ENCODE measurements around the gene SIK2.

DNA sequence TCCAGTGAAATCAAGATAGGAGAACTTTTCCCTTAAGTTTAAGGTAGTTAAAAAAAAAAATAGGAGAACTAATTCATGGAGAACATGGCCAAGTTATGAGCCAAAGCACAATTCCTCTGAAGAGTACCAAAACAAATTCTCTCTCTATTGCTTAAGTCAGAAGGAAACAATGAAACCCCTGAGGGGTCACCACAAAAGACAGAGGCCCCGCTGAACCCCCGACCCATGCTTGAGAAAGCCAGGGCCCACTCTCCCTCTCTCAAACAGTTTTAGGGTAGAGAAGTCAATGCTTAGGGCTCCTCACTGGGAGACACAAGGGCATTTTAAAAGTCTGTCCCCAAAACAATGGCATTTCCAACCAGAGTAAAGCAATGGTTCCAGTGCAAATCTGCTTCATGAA is 137.1 kb downstream of the SIK2 start:
- TF ChIP-seq POLR2AphosphoS5 (IDR thresholded peaks at IDR 0.05; ENCODE audit: low read depth, low read length) = no peak
- TF ChIP-seq, protein P1, sequence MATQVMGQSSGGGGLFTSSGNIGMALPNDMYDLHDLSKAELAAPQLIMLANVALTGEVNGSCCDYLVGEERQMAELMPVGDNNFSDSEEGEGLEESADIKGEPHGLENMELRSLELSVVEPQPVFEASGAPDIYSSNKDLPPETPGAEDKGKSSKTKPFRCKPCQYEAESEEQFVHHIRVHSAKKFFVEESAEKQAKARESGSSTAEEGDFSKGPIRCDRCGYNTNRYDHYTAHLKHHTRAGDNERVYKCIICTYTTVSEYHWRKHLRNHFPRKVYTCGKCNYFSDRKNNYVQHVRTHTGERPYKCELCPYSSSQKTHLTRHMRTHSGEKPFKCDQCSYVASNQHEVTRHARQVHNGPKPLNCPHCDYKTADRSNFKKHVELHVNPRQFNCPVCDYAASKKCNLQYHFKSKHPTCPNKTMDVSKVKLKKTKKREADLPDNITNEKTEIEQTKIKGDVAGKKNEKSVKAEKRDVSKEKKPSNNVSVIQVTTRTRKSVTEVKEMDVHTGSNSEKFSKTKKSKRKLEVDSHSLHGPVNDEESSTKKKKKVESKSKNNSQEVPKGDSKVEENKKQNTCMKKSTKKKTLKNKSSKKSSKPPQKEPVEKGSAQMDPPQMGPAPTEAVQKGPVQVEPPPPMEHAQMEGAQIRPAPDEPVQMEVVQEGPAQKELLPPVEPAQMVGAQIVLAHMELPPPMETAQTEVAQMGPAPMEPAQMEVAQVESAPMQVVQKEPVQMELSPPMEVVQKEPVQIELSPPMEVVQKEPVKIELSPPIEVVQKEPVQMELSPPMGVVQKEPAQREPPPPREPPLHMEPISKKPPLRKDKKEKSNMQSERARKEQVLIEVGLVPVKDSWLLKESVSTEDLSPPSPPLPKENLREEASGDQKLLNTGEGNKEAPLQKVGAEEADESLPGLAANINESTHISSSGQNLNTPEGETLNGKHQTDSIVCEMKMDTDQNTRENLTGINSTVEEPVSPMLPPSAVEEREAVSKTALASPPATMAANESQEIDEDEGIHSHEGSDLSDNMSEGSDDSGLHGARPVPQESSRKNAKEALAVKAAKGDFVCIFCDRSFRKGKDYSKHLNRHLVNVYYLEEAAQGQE (IDR thresholded peaks at IDR 0.05; ENCODE audit: insufficient read depth in 1 of 2, low read depth in 2 of 2, low read length in 2 of 2) = no peak

Data from PFSK-1 (cell line).